ENCODE measurements around the gene DEPDC7.
"Not testable (repeated sequence)": the region's sequence is repeated elsewhere in the genome, so short reads cannot be mapped to it uniquely, and the experiment has no call there.

The DEPDC7 gene

GRCh38 chr11:33027233-33027632 is 11.6 kb downstream of the DEPDC7 start:
- TF ChIP-seq CTCF (IDR thresholded peaks at IDR 0.05; ENCODE audit: low read depth, low read length) = no peak
- DNase-seq = no peak
- H3K27me3 ChIP-seq (ENCODE audit: insufficient read depth, low read depth, severe bottlenecking) = no peaks in the 10 kb centered on the region
- no peak overlapping the region for H3K4me3 ChIP-seq (ENCODE audit: low read depth, low read length)
- H3K36me3 ChIP-seq = no peaks in the 10 kb centered on the region
- H3K9me3 ChIP-seq (ENCODE audit: severe bottlenecking) = no peaks in the 10 kb centered on the region
- no peak overlapping the region for H3K27ac ChIP-seq

GRCh38 chr11:33027846-33028536 is 12.3 kb downstream of the DEPDC7 start:
- no peak overlapping the region for H3K27ac ChIP-seq
- H3K27me3 ChIP-seq (ENCODE audit: insufficient read depth, low read depth, severe bottlenecking) = no peaks in the 10 kb centered on the region
- no peak for DNase-seq
- H3K9me3 ChIP-seq (ENCODE audit: severe bottlenecking) = no peaks in the 10 kb centered on the region
- TF ChIP-seq CTCF (IDR thresholded peaks at IDR 0.05; ENCODE audit: low read depth, low read length) = no peak
- no peaks in the 10 kb centered on the region for H3K36me3 ChIP-seq
- no peak overlapping the region for H3K4me3 ChIP-seq (ENCODE audit: low read depth, low read length)

- DNase-seq = no peak
- no peak for TF ChIP-seq CTCF (IDR thresholded peaks at IDR 0.05; ENCODE audit: low read depth, low read length)
- Histone ChIP-seq H3K36me3 (no peaks in the 10 kb centered on the region), H3K9me3 (ENCODE audit: severe bottlenecking) (no peaks in the 10 kb centered on the region), H3K27me3 (ENCODE audit: insufficient read depth, low read depth, severe bottlenecking) (no peaks in the 10 kb centered on the region), H3K27ac (no peak overlapping the region), H3K4me3 (ENCODE audit: low read depth, low read length) (no peak overlapping the region)
Observed at GRCh38 chr11:33028537-33028914, 12.8 kb downstream of the DEPDC7 start.

GRCh38 chr11:33029218-33029617 is 13.5 kb downstream of the DEPDC7 start:
- not testable (repeated sequence) for H3K27me3 ChIP-seq (ENCODE audit: insufficient read depth, low read depth, severe bottlenecking); H3K9me3 ChIP-seq (ENCODE audit: severe bottlenecking); H3K4me3 ChIP-seq (ENCODE audit: low read depth, low read length); DNase-seq; H3K27ac ChIP-seq; H3K36me3 ChIP-seq

GRCh38 chr11:33033493-33033892 is 17.8 kb downstream of the DEPDC7 start:
- Histone ChIP-seq H3K36me3 (no peaks in the 10 kb centered on the region), H3K9me3 (ENCODE audit: severe bottlenecking) (no peaks in the 10 kb centered on the region), H3K27me3 (ENCODE audit: insufficient read depth, low read depth, severe bottlenecking) (no peaks in the 10 kb centered on the region), H3K4me3 (ENCODE audit: low read depth, low read length) (no peak overlapping the region), H3K27ac (no peak overlapping the region)
- DNase-seq = no peak
- TF ChIP-seq CTCF (IDR thresholded peaks at IDR 0.05; ENCODE audit: low read depth, low read length) = no peak

- no peak for DNase-seq
- TF ChIP-seq CTCF (IDR thresholded peaks at IDR 0.05; ENCODE audit: low read depth, low read length) = no peak
- H3K9me3 ChIP-seq (ENCODE audit: severe bottlenecking) = no peaks in the 10 kb centered on the region
- H3K27me3 ChIP-seq (ENCODE audit: insufficient read depth, low read depth, severe bottlenecking) = no peaks in the 10 kb centered on the region
- H3K27ac ChIP-seq = no peak overlapping the region
- H3K4me3 ChIP-seq (ENCODE audit: low read depth, low read length) = no peak overlapping the region
- H3K36me3 ChIP-seq = peaks cover 3% of the 10 kb centered on the region
Observed at GRCh38 chr11:33035011-33035410, 19.3 kb downstream of the DEPDC7 start.

Measured in WERI-Rb-1 (cell line).